Measurements from ENCODE around the gene C5orf52. TPM values are rescaled to one million over a fixed set of nuclear protein-coding genes. Genes with fewer than 3 reads are reported as not detected.

The C5orf52 gene
- total RNA-seq, 6 experiments from 2014 or later, result not detected

- no peak overlapping the region for H3K4me3 Mint-ChIP-seq
- no peak for TF ChIP-seq CTCF (IDR thresholded peaks at IDR 0.05)
These were observed 22.9 kb upstream of the C5orf52 start for GRCh38 chr5:157648275-157648990.

DNA sequence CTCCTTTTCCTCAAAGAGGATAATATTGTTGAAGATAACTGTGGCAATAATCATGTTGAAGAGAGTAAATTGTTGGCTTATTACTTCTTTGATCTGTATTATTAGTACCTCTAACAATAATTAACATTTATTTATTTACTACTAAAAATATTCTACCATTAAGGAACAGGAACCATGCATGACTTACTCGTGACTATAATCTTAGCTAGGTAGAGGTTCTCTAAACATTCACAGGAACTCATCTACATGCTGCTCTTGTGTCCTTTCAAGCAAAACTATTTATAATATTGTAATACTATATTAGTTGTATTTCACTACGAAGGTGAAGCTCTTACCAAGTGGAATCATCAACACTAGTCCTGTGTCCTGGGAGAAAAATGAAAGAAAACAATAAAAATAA lies 22.2 kb upstream of the C5orf52 start:
- Mint-ChIP-seq H3K9me3 (peaks cover 19% of the 10 kb centered on the region), H3K4me1 (ENCODE audit: low read depth) (peaks cover 12% of the 10 kb centered on the region; the same call in 1 of the 2 replicates), H3K36me3 (ENCODE audit: low read depth) (peaks cover 18% of the 10 kb centered on the region), H3K4me3 (no peak overlapping the region), H3K27me3 (ENCODE audit: insufficient read depth) (no peaks in the 10 kb centered on the region; the same call in 1 of the 2 replicates), H3K27ac (no peak overlapping the region)
- DNase-seq, result no peak
- TF ChIP-seq CTCF (IDR thresholded peaks at IDR 0.05), result no peak

More at GRCh38 chr5:157648275-157648990, 22.9 kb upstream of the C5orf52 start:
- DNase-seq, result no peak
- Mint-ChIP-seq H3K4me1 (ENCODE audit: low read depth) (peaks cover 12% of the 10 kb centered on the region; the same call in 1 of the 2 replicates), H3K36me3 (ENCODE audit: low read depth) (peaks cover 13% of the 10 kb centered on the region), H3K9me3 (peaks cover 14% of the 10 kb centered on the region), H3K27me3 (ENCODE audit: insufficient read depth) (no peaks in the 10 kb centered on the region; the same call in 1 of the 2 replicates), H3K27ac (no peak overlapping the region)

GRCh38 chr5:157650991-157651611 lies 20.2 kb upstream of the C5orf52 start:
- Mint-ChIP-seq H3K4me3 (no peak overlapping the region), H3K27me3 (ENCODE audit: insufficient read depth) (no peaks in the 10 kb centered on the region), H3K4me1 (ENCODE audit: low read depth) (peaks cover 12% of the 10 kb centered on the region; the same call in 1 of the 2 replicates), H3K27ac (no peak overlapping the region), H3K9me3 (peaks cover 27% of the 10 kb centered on the region), H3K36me3 (ENCODE audit: low read depth) (peaks cover 22% of the 10 kb centered on the region)
- DNase-seq, result no peak
- no peak for TF ChIP-seq CTCF (IDR thresholded peaks at IDR 0.05)

DNA sequence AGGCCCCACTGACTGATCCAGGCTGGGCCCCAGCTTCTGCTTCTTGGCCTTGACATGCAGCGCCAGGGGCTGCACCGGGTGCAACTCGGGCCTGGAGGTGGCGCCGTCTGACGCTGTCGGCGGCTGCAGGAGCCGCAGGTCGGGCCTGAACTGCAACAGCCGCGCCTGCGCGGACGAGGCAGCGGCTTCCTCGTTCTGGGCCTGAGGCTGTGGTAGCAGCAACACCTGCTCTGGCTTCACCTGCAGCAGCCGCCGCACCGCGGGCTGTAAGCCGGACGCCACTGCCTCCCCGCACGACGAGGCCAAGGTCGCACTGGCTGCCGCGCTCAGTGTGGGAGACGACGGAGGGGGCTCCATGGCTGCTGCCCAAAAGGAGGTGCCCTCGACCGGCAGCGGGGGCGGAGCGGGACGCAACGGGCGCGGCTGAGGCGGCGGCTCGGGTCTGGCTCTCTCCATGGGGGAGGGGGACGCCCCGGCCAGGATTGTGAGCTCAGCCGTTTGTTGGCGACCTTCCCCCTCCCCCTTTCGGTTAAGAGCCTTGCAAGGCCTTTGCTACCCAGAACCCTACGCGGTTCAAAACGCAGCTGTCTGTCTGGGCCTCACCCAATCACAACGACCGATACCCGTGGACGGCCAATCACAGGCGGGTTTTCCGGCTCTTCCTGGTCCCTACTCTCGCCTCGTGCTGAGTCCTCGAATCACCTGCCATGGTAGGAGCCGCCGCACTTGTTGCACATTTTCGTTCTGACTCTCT lies 19.5 kb upstream of the C5orf52 start:
- Mint-ChIP-seq H3K27ac (no peak overlapping the region), H3K27me3 (ENCODE audit: insufficient read depth) (no peaks in the 10 kb centered on the region), H3K9me3 (peaks cover 27% of the 10 kb centered on the region), H3K4me3 (no peak overlapping the region), H3K4me1 (ENCODE audit: low read depth) (peaks cover 12% of the 10 kb centered on the region; the same call in 1 of the 2 replicates), H3K36me3 (ENCODE audit: low read depth) (peaks cover 22% of the 10 kb centered on the region)
- TF ChIP-seq CTCF (IDR thresholded peaks at IDR 0.05), result no peak
- no peak for DNase-seq

- TF ChIP-seq CTCF (IDR thresholded peaks at IDR 0.05), result no peak
- H3K27me3 Mint-ChIP-seq (ENCODE audit: insufficient read depth), result no peaks in the 10 kb centered on the region
- H3K27ac Mint-ChIP-seq, result no peak within 1 kb of the TSS
- no peak for DNase-seq
- peaks cover 12% of the 10 kb centered on the region; the same call in 1 of the 2 replicates for H3K4me1 Mint-ChIP-seq (ENCODE audit: low read depth)
- peaks cover 22% of the 10 kb centered on the region for H3K36me3 Mint-ChIP-seq (ENCODE audit: low read depth)
- no peak within 1 kb of the TSS for H3K4me3 Mint-ChIP-seq
- H3K9me3 Mint-ChIP-seq, result peaks cover 27% of the 10 kb centered on the region
These were observed 19.0 kb upstream of the C5orf52 start, which contains the start of gene SOX30 for GRCh38 chr5:157652377-157652692. Gene SOX30 (minus strand): TSS chr5:157652438. CDS start chr5:157652078, 360 bp downstream.

Data from HFFc6 (cell line).